ENCODE measurements around the gene CCND1. TPM values are rescaled to one million over a fixed set of nuclear protein-coding genes. Genes with fewer than 3 reads are reported as not detected.

CCND1 gene
- total and polyA plus RNA-seq, 8 donors: 24.6 to 126 (median 89.0) TPM

DNA sequence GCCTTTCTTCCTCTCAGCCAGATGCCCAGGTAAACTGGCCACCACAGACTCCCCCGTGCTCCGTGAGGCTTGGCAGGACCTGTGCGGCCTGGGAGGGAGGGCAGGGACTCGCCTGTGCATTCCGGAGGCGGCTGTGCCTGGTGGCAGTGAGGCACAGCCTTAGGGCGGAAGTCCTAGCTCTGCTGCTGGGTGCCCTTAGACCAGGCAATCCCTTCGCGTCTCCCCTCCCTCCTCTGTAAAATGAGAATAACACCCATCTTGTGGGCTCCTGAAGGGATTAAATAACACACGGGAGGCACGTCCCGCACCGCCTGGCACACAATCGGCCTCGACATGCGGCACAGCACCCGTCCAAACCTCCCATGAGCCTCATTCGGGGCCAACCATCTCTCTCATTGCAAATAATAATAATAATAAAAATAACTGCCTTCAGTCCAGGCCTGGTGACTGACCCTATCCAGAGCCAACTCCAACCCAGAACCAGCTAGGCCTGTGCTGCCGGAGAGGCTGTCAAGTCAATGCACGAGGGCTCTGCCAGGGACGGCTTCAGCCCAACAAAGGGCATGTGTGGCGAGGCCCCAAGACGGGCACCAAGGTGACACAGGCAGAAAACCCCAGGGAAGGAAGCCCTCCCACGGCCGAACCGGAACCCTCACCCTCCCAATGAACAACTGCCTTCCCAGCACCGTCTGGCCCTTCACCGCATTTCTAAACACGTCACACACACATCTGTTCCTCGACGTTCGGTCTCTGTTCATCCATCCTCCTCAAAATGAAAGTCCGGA lies 26.0 kb downstream of the CCND1 start:
- no peak for ATAC-seq
- no peaks in the 10 kb centered on the region for H3K27me3 ChIP-seq
- H3K4me3 ChIP-seq: no peak overlapping the region
- DNase-seq: peak in 2 of 6 donors; percentile 8 to 36
- no peaks in the 10 kb centered on the region for H3K9me3 ChIP-seq
- no peaks in the 10 kb centered on the region for H3K4me1 ChIP-seq
- H3K36me3 ChIP-seq: peaks cover 0 to 23% (median 0%) of the 10 kb centered on the region in 3 donors
- no peak overlapping the region for H3K27ac ChIP-seq
- 89 to 92% methylated on average over 33 of the region's 33 CpGs for WGBS, 2 donors
- FAIRE-seq: no peak
- TF ChIP-seq, protein P1, sequence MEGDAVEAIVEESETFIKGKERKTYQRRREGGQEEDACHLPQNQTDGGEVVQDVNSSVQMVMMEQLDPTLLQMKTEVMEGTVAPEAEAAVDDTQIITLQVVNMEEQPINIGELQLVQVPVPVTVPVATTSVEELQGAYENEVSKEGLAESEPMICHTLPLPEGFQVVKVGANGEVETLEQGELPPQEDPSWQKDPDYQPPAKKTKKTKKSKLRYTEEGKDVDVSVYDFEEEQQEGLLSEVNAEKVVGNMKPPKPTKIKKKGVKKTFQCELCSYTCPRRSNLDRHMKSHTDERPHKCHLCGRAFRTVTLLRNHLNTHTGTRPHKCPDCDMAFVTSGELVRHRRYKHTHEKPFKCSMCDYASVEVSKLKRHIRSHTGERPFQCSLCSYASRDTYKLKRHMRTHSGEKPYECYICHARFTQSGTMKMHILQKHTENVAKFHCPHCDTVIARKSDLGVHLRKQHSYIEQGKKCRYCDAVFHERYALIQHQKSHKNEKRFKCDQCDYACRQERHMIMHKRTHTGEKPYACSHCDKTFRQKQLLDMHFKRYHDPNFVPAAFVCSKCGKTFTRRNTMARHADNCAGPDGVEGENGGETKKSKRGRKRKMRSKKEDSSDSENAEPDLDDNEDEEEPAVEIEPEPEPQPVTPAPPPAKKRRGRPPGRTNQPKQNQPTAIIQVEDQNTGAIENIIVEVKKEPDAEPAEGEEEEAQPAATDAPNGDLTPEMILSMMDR (IDR thresholded peaks at IDR 0.05): no peak
- intact Hi-C loops (cut with DNase I): no loop called here

DNA sequence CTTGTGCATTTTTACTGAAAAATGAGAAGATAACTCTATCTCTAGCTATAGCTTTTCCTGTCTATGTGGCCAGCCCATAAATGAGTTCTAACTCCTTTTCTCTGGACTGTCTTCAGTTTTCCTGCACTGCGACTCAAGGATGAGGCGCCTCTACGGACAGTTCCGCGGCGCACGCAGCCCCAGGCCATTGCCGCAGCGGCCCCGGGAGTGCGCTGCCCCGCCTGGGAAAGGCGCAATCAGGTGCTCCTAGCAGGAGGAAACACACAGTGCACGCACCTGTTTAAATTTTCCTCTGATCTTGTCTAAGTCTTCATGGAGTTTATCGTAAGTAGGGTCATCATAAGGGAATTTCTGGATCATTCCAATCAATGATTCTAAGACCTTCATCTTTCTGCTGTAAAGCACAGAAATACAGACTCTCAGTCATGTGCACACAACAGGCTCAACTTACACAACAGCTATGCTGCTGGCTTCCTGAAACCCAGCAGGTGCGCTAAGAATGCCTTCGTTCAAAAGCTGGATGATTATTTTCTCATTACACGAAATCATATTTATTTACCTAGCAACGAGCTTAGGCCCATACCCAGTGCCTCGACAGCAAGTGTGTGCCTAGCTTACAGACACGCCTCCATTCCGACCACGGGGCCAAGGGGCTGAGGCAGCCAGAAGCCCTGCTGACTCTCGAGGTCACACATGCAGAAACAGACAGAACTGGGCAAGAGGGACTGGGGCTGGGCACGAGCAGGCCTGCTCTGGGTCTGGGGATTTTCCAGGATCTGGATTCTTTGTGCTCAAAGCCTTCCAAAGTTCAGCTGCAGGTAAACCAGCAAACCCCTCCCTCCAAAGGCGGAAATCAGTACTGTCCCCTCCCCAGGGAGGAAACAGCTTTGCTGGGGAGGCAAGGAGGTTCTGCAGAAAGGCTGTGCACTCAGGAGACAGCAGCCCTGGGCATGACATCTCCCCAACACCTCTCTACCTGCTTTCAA lies 27.0 kb downstream of the CCND1 start:
- DNase-seq: peak in 1 of 6 donors; percentile 10
- Histone ChIP-seq H3K27me3 (no peaks in the 10 kb centered on the region), H3K4me3 (no peak overlapping the region), H3K9me3 (no peaks in the 10 kb centered on the region), H3K36me3 (peaks cover 0 to 24% (median 0%) of the 10 kb centered on the region in 3 donors), H3K27ac (no peak overlapping the region), H3K4me1 (no peaks in the 10 kb centered on the region)
- intact Hi-C loops (cut with DNase I): no loop called here
- 82 to 83% methylated on average over 26 of the region's 26 CpGs for WGBS, 2 donors
- TF ChIP-seq, protein P1 (IDR thresholded peaks at IDR 0.05): no peak
- peak in 1 of 4 donors; percentile 14 for ATAC-seq
- no peak for FAIRE-seq

DNA sequence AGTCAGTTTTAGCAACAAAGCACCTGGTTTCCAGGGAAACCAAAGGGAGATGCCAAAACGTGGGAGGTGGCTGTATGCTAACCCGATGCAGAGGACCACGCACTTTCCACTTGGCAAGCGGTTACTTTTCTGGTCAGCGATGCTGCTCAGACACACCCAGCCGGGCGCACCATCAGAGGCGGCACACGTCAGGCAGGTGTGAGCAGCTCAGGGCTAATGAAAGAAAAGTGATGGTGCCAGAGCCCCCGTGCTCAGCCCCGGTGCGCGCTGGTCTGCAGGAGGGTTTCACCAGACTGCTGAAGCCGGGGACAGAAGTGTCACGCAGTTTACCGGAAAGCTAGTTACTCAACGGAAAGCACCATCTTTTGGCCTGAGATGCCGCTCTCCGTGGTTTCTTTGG lies 28.5 kb downstream of the CCND1 start:
- intact Hi-C loops (cut with DNase I): no loop called here

DNA sequence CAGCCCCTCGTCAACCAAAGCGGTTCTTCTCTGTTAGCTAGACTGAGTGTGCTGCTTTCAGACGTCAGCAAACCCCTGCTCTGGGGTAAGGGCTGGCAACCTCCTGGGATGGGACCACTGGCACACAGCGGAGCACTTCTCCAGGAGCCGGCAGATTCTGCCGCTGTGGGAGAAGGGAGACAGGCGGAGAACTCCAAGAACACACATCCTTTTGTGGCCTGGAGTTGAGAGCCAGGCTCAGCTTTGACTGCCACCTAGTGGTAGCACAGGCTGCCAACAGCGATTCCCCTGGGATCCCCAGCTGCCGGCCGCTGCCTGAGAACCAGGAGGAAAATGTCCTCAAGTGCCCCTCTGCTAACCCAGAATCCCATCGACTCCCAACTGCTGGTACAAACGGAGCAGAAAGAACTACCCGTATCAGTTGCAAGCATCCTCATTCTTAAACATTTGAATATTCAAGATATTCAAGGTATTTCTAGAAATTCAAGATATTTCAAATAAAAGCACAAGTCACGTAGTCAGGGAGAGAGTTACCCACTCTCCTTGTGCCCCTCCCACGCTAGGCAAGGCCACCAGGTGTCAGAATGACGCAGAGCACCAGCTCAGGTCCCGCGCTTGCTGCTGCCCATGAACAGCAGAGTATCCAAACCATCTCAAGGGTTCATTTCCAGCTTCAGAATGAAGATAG lies 29.3 kb downstream of the CCND1 start:
- TF ChIP-seq, protein P1 (IDR thresholded peaks at IDR 0.05): peak; percentile 84 to 97 (median 94)
- DNase-seq (peak; percentile 58 to 89 (median 83)), ATAC-seq (peak; percentile 48 to 77 (median 72)), FAIRE-seq (no peak)
- Histone ChIP-seq H3K36me3 (peaks cover 0 to 15% (median 0%) of the 10 kb centered on the region in 3 donors), H3K9me3 (no peaks in the 10 kb centered on the region), H3K27me3 (no peaks in the 10 kb centered on the region), H3K27ac (no peak overlapping the region), H3K4me1 (peaks cover 0 to 11% (median 4%) of the 10 kb centered on the region in 3 donors), H3K4me3 (no peak overlapping the region)
- intact Hi-C loops (cut with DNase I): no loop called here
- 32 to 36% methylated on average over 18 of the region's 18 CpGs for WGBS, 2 donors

More for the DNA sequence above, 28.5 kb downstream of the CCND1 start:
- H3K9me3 ChIP-seq: no peaks in the 10 kb centered on the region
- peaks cover 0 to 11% (median 4%) of the 10 kb centered on the region in 3 donors for H3K4me1 ChIP-seq
- ATAC-seq (peak in 1 of 4 donors; percentile 31), DNase-seq (peak in 1 of 6 donors; percentile 13), FAIRE-seq (no peak)
- TF ChIP-seq, protein P1 (IDR thresholded peaks at IDR 0.05): no peak
- no peaks in the 10 kb centered on the region for H3K27me3 ChIP-seq
- no peak overlapping the region for H3K27ac ChIP-seq
- no peak overlapping the region for H3K4me3 ChIP-seq
- WGBS, 2 donors: 86 to 89% methylated on average over 19 of the region's 19 CpGs
- H3K36me3 ChIP-seq: peaks cover 0 to 22% (median 0%) of the 10 kb centered on the region in 3 donors
